Breast epithelium (tissue), 3 donors: ENCODE results near the gene SH3GL2.

Experiments used
- POLR2A ChIP-seq: fragments of 450-650 bp; IDR thresholded peaks from one replicate; pipeline ENCODE4 v1.6.1; 2016; ENCODE audit warnings: antibody characterized with exemption, mild to moderate bottlenecking, moderate library complexity
- POLR2AphosphoS5 ChIP-seq, 3 donors: sonication (generic); formaldehyde crosslinking; IDR thresholded peaks; one replicate each; pipeline ENCODE4 v1.6.1; 2017; ENCODE audit warnings: antibody characterized with exemption in 3 of 3
- TF ChIP-seq, protein P1 (sequence below), 3 donors: fragments of 450-650 bp; IDR thresholded peaks; one replicate each; pipeline ENCODE4 v1.5.1; 2016 to 2017; ENCODE audit warnings: antibody characterized with exemption in 3 of 3, mild to moderate bottlenecking in 3 of 3, moderate library complexity in 3 of 3

DNA sequence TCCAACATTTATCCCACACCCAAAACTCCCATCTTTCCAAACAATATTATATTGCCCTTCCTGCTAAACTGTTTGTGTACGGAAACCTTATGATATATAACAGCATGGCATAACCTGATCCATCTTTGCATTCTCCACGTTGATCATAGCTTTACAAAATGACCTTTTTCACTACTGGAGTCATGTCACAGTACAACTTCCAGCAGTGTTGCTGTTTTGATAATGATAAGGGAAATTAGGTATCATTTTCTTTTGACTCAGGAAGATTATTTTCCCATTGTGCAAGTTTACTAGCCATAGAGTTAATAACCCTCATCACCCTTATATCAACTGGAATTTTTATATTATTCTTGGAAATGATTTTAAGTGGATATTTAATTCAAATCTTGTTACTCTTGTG lies 57.5 kb downstream of the SH3GL2 start:
- TF ChIP-seq, protein P1, sequence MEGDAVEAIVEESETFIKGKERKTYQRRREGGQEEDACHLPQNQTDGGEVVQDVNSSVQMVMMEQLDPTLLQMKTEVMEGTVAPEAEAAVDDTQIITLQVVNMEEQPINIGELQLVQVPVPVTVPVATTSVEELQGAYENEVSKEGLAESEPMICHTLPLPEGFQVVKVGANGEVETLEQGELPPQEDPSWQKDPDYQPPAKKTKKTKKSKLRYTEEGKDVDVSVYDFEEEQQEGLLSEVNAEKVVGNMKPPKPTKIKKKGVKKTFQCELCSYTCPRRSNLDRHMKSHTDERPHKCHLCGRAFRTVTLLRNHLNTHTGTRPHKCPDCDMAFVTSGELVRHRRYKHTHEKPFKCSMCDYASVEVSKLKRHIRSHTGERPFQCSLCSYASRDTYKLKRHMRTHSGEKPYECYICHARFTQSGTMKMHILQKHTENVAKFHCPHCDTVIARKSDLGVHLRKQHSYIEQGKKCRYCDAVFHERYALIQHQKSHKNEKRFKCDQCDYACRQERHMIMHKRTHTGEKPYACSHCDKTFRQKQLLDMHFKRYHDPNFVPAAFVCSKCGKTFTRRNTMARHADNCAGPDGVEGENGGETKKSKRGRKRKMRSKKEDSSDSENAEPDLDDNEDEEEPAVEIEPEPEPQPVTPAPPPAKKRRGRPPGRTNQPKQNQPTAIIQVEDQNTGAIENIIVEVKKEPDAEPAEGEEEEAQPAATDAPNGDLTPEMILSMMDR (IDR thresholded peaks at IDR 0.05): no peak
- TF ChIP-seq POLR2AphosphoS5 (IDR thresholded peaks at IDR 0.05) (no peak), POLR2A (no peak)
